Loucy (cell line): ENCODE data around the gene NR3C2.

Source experiments
- H2AFZ ChIP-seq: fragments of 200-600 bp; sonication (generic); 2 replicates; pipeline ENCODE4 v1.6.0; 2016; ENCODE audit warnings: antibody characterized with exemption, mild to moderate bottlenecking, low read length, moderate library complexity
- H3F3A ChIP-seq: fragments of 200-600 bp; 2 replicates; pipeline ENCODE4 v1.6.0; 2016; ENCODE audit warnings: antibody characterized with exemption, low read depth, mild to moderate bottlenecking
- H3K27me3 ChIP-seq: fragments of 200-600 bp; sonication (generic); 2 replicates; pipeline ENCODE4 v1.6.1; 2014; ENCODE audit warnings: low read length, mild to moderate bottlenecking; ENCODE audit not compliant: insufficient read depth, poor library complexity, severe bottlenecking
- H3K36me3 ChIP-seq: fragments of 200-600 bp; sonication (generic); 2 replicates; pipeline ENCODE4 v1.6.1; 2016; ENCODE audit warnings: low read length; ENCODE audit not compliant: insufficient read depth
- H3K4me1 ChIP-seq: fragments of 200-600 bp; sonication (generic); 2 replicates; pipeline ENCODE4 v1.5.1; 2014; ENCODE audit warnings: low read length, mild to moderate bottlenecking; ENCODE audit not compliant: insufficient read depth, poor library complexity, severe bottlenecking
- H3K4me2 ChIP-seq: fragments of 200-600 bp; sonication (generic); 2 replicates; pipeline ENCODE4 v1.6.0; 2014; ENCODE audit warnings: antibody characterized with exemption, low read length, low read depth, mild to moderate bottlenecking; ENCODE audit not compliant: poor library complexity, severe bottlenecking
- H3K4me3 ChIP-seq: fragments of 200-600 bp; sonication (generic); 2 replicates; pipeline ENCODE4 v1.5.1; 2014; ENCODE audit warnings: low read length, mild to moderate bottlenecking, mixed read lengths; ENCODE audit not compliant: poor library complexity, severe bottlenecking
- H3K79me2 ChIP-seq: fragments of 200-600 bp; sonication (generic); 2 replicates; pipeline ENCODE4 v1.6.1; 2014; ENCODE audit warnings: low read length; ENCODE audit not compliant: insufficient read depth
- H3K9ac ChIP-seq: fragments of 200-600 bp; sonication (generic); 2 replicates; pipeline ENCODE4 v1.6.0; 2014; ENCODE audit warnings: mild to moderate bottlenecking, low read depth, low read length, moderate library complexity; ENCODE audit not compliant: poor library complexity, severe bottlenecking
- H3K9me2 ChIP-seq: fragments of 200-600 bp; sonication (generic); replicated peaks from 2 replicates; pipeline ENCODE4 v1.6.1; 2016; ENCODE audit warnings: low read depth, low read length, mixed read lengths
- H3K9me3 ChIP-seq: fragments of 200-600 bp; sonication (generic); 2 replicates; pipeline ENCODE4 v1.6.1; 2014; ENCODE audit warnings: mild to moderate bottlenecking, antibody characterized with exemption, low read length, low read depth; ENCODE audit not compliant: insufficient read depth
- H4K20me1 ChIP-seq: fragments of 200-600 bp; sonication (generic); 2 replicates; pipeline ENCODE4 v1.6.0; 2014; ENCODE audit warnings: antibody characterized with exemption, low read length, mild to moderate bottlenecking; ENCODE audit not compliant: insufficient read depth, poor library complexity, severe bottlenecking
- CTCF ChIP-seq: fragments of 200-600 bp; sonication (generic); conservative IDR thresholded peaks from 2 replicates; pipeline ENCODE4 v1.5.1; 2014; ENCODE audit warnings: mild to moderate bottlenecking, antibody characterized with exemption, low read length
- EZH2phosphoT487 ChIP-seq: fragments of 200-600 bp; IDR thresholded peaks from 2 replicates; pipeline ENCODE4 v1.6.1; 2018; ENCODE audit warnings: antibody characterized with exemption, mild to moderate bottlenecking, moderate library complexity, borderline replicate concordance

Gene NR3C2

GRCh38 chr4:148263127-148263526 lies 179.1 kb downstream of the NR3C2 start:
- TF ChIP-seq EZH2phosphoT487: no peak
- TF ChIP-seq CTCF: no peak

GRCh38 chr4:148261848-148262247 lies 180.4 kb downstream of the NR3C2 start:
- no peaks in the 10 kb centered on the region for H3F3A ChIP-seq
- H3K9me2 ChIP-seq: no peaks in the 10 kb centered on the region
- H3K79me2 ChIP-seq: no peaks in the 10 kb centered on the region
- no peak for TF ChIP-seq EZH2phosphoT487
- TF ChIP-seq CTCF: no peak
- H3K27me3 ChIP-seq: no peaks in the 10 kb centered on the region
- H3K4me1 ChIP-seq: no peaks in the 10 kb centered on the region
- H2AFZ ChIP-seq: no peak overlapping the region
- H3K36me3 ChIP-seq: no peaks in the 10 kb centered on the region
- H3K9ac ChIP-seq: no peak overlapping the region
- H3K9me3 ChIP-seq: no peaks in the 10 kb centered on the region
- H3K4me2 ChIP-seq: no peak overlapping the region
- no peak overlapping the region for H3K4me3 ChIP-seq
- H4K20me1 ChIP-seq: no peaks in the 10 kb centered on the region

More at GRCh38 chr4:148263127-148263526, 179.1 kb downstream of the NR3C2 start:
- Histone ChIP-seq H3K9me2 (no peaks in the 10 kb centered on the region), H3K9ac (no peak overlapping the region), H3K4me1 (no peaks in the 10 kb centered on the region), H3K4me2 (no peak overlapping the region), H4K20me1 (no peaks in the 10 kb centered on the region), H3K27me3 (no peaks in the 10 kb centered on the region), H3F3A (no peaks in the 10 kb centered on the region), H3K36me3 (no peaks in the 10 kb centered on the region), H3K79me2 (no peaks in the 10 kb centered on the region), H2AFZ (no peak overlapping the region), H3K4me3 (no peak overlapping the region), H3K9me3 (no peaks in the 10 kb centered on the region)

GRCh38 chr4:148259841-148260240 lies 182.4 kb downstream of the NR3C2 start:
- no peaks in the 10 kb centered on the region for H3K27me3 ChIP-seq
- H3K4me1 ChIP-seq: peaks cover 8% of the 10 kb centered on the region
- no peaks in the 10 kb centered on the region for H3K9me2 ChIP-seq
- H3K9ac ChIP-seq: no peak overlapping the region
- H3K4me2 ChIP-seq: no peak overlapping the region
- H3K4me3 ChIP-seq: no peak overlapping the region
- no peaks in the 10 kb centered on the region for H3K9me3 ChIP-seq
- H4K20me1 ChIP-seq: no peaks in the 10 kb centered on the region
- H2AFZ ChIP-seq: no peak overlapping the region
- no peaks in the 10 kb centered on the region for H3K79me2 ChIP-seq
- no peaks in the 10 kb centered on the region for H3F3A ChIP-seq
- no peaks in the 10 kb centered on the region for H3K36me3 ChIP-seq
- TF ChIP-seq EZH2phosphoT487 (no peak), CTCF (no peak)
